ENCODE results near the gene TRAF3.

TRAF3 gene

GRCh38 chr14:102943979-102944378 lies 166.7 kb downstream of the TRAF3 start:
- DNase-seq, result no peak

GRCh38 chr14:102944448-102945330 lies 167.4 kb downstream of the TRAF3 start:
- no peak for DNase-seq

- DNase-seq, result no peak
Measured at GRCh38 chr14:102945346-102946130, 168.3 kb downstream of the TRAF3 start.

- no peak for DNase-seq
Measured at GRCh38 chr14:102947321-102948103, 170.3 kb downstream of the TRAF3 start.

GRCh38 chr14:102948698-102949061 lies 171.4 kb downstream of the TRAF3 start:
- no peak for DNase-seq

- peak; percentile 29 for DNase-seq
Measured at GRCh38 chr14:102949062-102949800, 172.0 kb downstream of the TRAF3 start.

- DNase-seq, result peak; percentile 30
Measured at GRCh38 chr14:102949801-102950451, 172.7 kb downstream of the TRAF3 start.

- no peak for DNase-seq
Measured at GRCh38 chr14:102951034-102951433, 173.8 kb downstream of the TRAF3 start.

GRCh38 chr14:102951799-102952198 lies 174.6 kb downstream of the TRAF3 start:
- no peak for DNase-seq

- no peak for DNase-seq
Measured at GRCh38 chr14:102952276-102952675, 175.0 kb downstream of the TRAF3 start.

- no peak for DNase-seq
Measured at GRCh38 chr14:102953100-102953499, 175.9 kb downstream of the TRAF3 start.

- no peak for DNase-seq
Measured at GRCh38 chr14:102954081-102954789, 177.0 kb downstream of the TRAF3 start.

GRCh38 chr14:102955636-102956408 lies 178.6 kb downstream of the TRAF3 start:
- no peak for DNase-seq

GRCh38 chr14:102957222-102957621 lies 180.0 kb downstream of the TRAF3 start:
- DNase-seq, result no peak

- DNase-seq, result no peak
Measured at GRCh38 chr14:102958461-102958860, 181.2 kb downstream of the TRAF3 start.

Measured in NCI-H2029 treated with DMSO at 0.1 percent for 48 hours (cell line).